Neural progenitor cell (in vitro differentiated cells): ENCODE data around the gene NFIX. TPM values are rescaled to one million over a fixed set of nuclear protein-coding genes. Genes with fewer than 3 reads are reported as not detected.
A peak's percentile ranks its signal among the peaks of the same experiment; 100 is the strongest.

Experiments
- DNase-seq: peaks from one replicate; pipeline ENCODE4 v3.0.0-alpha.2; 2016; ENCODE audit warnings: low spot score
- H2AFZ ChIP-seq: fragments of 200-600 bp; sonication (generic); replicated peaks from 2 replicates; pipeline ENCODE4 v1.6.1; 2016; ENCODE audit warnings: antibody characterized with exemption
- H3F3A ChIP-seq: fragments of 200-600 bp; sonication (generic); 2 replicates; pipeline ENCODE4 v1.6.1; 2016; ENCODE audit warnings: antibody characterized with exemption, low read depth
- H3K27ac ChIP-seq: fragments of 200-600 bp; sonication (generic); 2 replicates; pipeline ENCODE4 v1.5.1; 2016; ENCODE audit warnings: mild to moderate bottlenecking
- H3K27me3 ChIP-seq: fragments of 200-600 bp; sonication (generic); 2 replicates; pipeline ENCODE4 v1.6.1; 2016; ENCODE audit warnings: mild to moderate bottlenecking, moderate library complexity
- H3K36me3 ChIP-seq: fragments of 200-600 bp; sonication (generic); 2 replicates; pipeline ENCODE4 v1.5.1; 2016
- H3K4me1 ChIP-seq: fragments of 200-600 bp; sonication (generic); 2 replicates; pipeline ENCODE4 v1.6.1; 2016; ENCODE audit warnings: mixed run types
- H3K4me2 ChIP-seq: fragments of 200-600 bp; sonication (generic); 2 replicates; pipeline ENCODE4 v1.6.1; 2016
- H3K4me3 ChIP-seq: fragments of 200-600 bp; sonication (generic); 2 replicates; pipeline ENCODE4 v1.5.1; 2016
- H3K79me2 ChIP-seq: fragments of 200-600 bp; sonication (generic); 2 replicates; pipeline ENCODE4 v1.6.1; 2016; ENCODE audit warnings: low read depth
- H3K9ac ChIP-seq: fragments of 200-600 bp; sonication (generic); 2 replicates; pipeline ENCODE4 v1.6.1; 2016
- H3K9me3 ChIP-seq: fragments of 200-600 bp; sonication (generic); 2 replicates; pipeline ENCODE4 v1.5.1; 2016; ENCODE audit warnings: low read depth
- H4K20me1 ChIP-seq: fragments of 200-600 bp; sonication (generic); 2 replicates; pipeline ENCODE4 v1.6.1; 2016; ENCODE audit warnings: low read depth
- H3K27ac Mint-ChIP-seq: 3 replicates; pipeline ENCODE4 v1.8.0; 2021; ENCODE audit warnings: mixed read lengths
- H3K27me3 Mint-ChIP-seq: 2 replicates; pipeline ENCODE4 v1.8.0; 2022; ENCODE audit warnings: low read depth, mild to moderate bottlenecking, inconsistent platforms, moderate library complexity, mixed read lengths; ENCODE audit not compliant: insufficient read depth
- H3K36me3 Mint-ChIP-seq: 3 replicates; pipeline ENCODE4 v1.8.0; 2021; ENCODE audit warnings: mixed read lengths
- H3K4me1 Mint-ChIP-seq: 3 replicates; pipeline ENCODE4 v1.8.0; 2021; ENCODE audit warnings: mixed read lengths
- H3K4me3 Mint-ChIP-seq: 3 replicates; pipeline ENCODE4 v1.8.0; 2021; ENCODE audit warnings: mild to moderate bottlenecking, moderate library complexity, mixed read lengths
- H3K9me3 Mint-ChIP-seq: 3 replicates; pipeline ENCODE4 v1.8.0; 2020; ENCODE audit warnings: mixed read lengths
- CTCF ChIP-seq: fragments of 200-600 bp; sonication (generic); IDR thresholded peaks from 2 replicates; pipeline ENCODE4 v1.5.1; 2017; ENCODE audit warnings: antibody characterized with exemption, mild to moderate bottlenecking
- EZH2 ChIP-seq: fragments of 200-600 bp; sonication (generic); IDR thresholded peaks from 2 replicates; pipeline ENCODE4 v1.6.1; 2017; ENCODE audit warnings: antibody characterized with exemption, mild to moderate bottlenecking, moderate library complexity
- EZH2phosphoT487 ChIP-seq: fragments of 200-600 bp; sonication (generic); IDR thresholded peaks from 2 replicates; pipeline ENCODE4 v1.6.1; 2017; ENCODE audit warnings: antibody characterized with exemption
- total RNA-seq: library from RNA; depleted of rRNA; stranded (reverse); fragments of >200 nt; gene quantifications from 2 replicates; pipeline ENCODE4 v1.2.3, GENCODE V29; 2015; ENCODE audit warnings: low replicate concordance

Gene NFIX
- total RNA-seq, 1 donor from 2014 or later, result 0.06 TPM

GRCh38 chr19:13070425-13071140, 75.3 kb downstream of the NFIX start:
- H3K4me2 ChIP-seq, result no peak overlapping the region
- H4K20me1 ChIP-seq, result no peaks in the 10 kb centered on the region

GRCh38 chr19:13071444-13072187, 76.3 kb downstream of the NFIX start:
- Histone ChIP-seq H3K36me3 (no peaks in the 10 kb centered on the region), H4K20me1 (no peaks in the 10 kb centered on the region), H3K4me2 (no peak overlapping the region), H3F3A (no peaks in the 10 kb centered on the region), H3K79me2 (no peaks in the 10 kb centered on the region), H3K9ac (no peak overlapping the region), H3K27me3 (peaks cover 22% of the 10 kb centered on the region), H3K4me3 (no peak overlapping the region), H3K4me1 (peaks cover 13% of the 10 kb centered on the region), H2AFZ (no peak overlapping the region), H3K27ac (no peak overlapping the region), H3K9me3 (no peaks in the 10 kb centered on the region)
- H3K36me3 Mint-ChIP-seq, result no peaks in the 10 kb centered on the region
- TF ChIP-seq EZH2phosphoT487, result no peak
- no peak for TF ChIP-seq CTCF
- no peak for TF ChIP-seq EZH2
- H3K27ac Mint-ChIP-seq, result no peak overlapping the region
- H3K4me1 Mint-ChIP-seq, result peaks cover 6% of the 10 kb centered on the region
- no peak overlapping the region for H3K4me3 Mint-ChIP-seq
- DNase-seq, result no peak
- peaks cover 43% of the 10 kb centered on the region for H3K27me3 Mint-ChIP-seq
- H3K9me3 Mint-ChIP-seq, result no peaks in the 10 kb centered on the region

More at GRCh38 chr19:13070425-13071140, 75.3 kb downstream of the NFIX start:
- Histone ChIP-seq H3K27ac (no peak overlapping the region), H3K79me2 (no peaks in the 10 kb centered on the region), H3K9ac (no peak overlapping the region), H3K36me3 (no peaks in the 10 kb centered on the region), H2AFZ (peak overlapping the region; percentile 65), H3K9me3 (no peaks in the 10 kb centered on the region), H3K27me3 (peaks cover 16% of the 10 kb centered on the region), H3K4me3 (no peak overlapping the region), H3K4me1 (peaks cover 12% of the 10 kb centered on the region), H3F3A (no peaks in the 10 kb centered on the region)
- no peak for DNase-seq
- Mint-ChIP-seq H3K9me3 (no peaks in the 10 kb centered on the region), H3K4me1 (peaks cover 6% of the 10 kb centered on the region), H3K27ac (no peak overlapping the region), H3K4me3 (no peak overlapping the region), H3K27me3 (peaks cover 40% of the 10 kb centered on the region), H3K36me3 (no peaks in the 10 kb centered on the region)
- no peak for TF ChIP-seq CTCF
- TF ChIP-seq EZH2phosphoT487, result no peak
- no peak for TF ChIP-seq EZH2

- no peak for DNase-seq
- Histone ChIP-seq H3F3A (no peaks in the 10 kb centered on the region), H3K79me2 (no peaks in the 10 kb centered on the region), H3K36me3 (no peaks in the 10 kb centered on the region), H3K9ac (no peak overlapping the region), H2AFZ (no peak overlapping the region), H3K4me1 (peaks cover 21% of the 10 kb centered on the region), H3K27ac (no peak overlapping the region), H3K9me3 (no peaks in the 10 kb centered on the region), H3K27me3 (peaks cover 22% of the 10 kb centered on the region), H3K4me3 (no peak overlapping the region), H4K20me1 (no peaks in the 10 kb centered on the region), H3K4me2 (no peak overlapping the region)
- no peaks in the 10 kb centered on the region for H3K9me3 Mint-ChIP-seq
- peaks cover 43% of the 10 kb centered on the region for H3K27me3 Mint-ChIP-seq
- no peak overlapping the region for H3K27ac Mint-ChIP-seq
- TF ChIP-seq CTCF, result no peak
- TF ChIP-seq EZH2phosphoT487, result no peak
- TF ChIP-seq EZH2, result no peak
- no peak overlapping the region for H3K4me3 Mint-ChIP-seq
- peaks cover 9% of the 10 kb centered on the region for H3K4me1 Mint-ChIP-seq
- H3K36me3 Mint-ChIP-seq, result no peaks in the 10 kb centered on the region
These were observed 77.1 kb downstream of the NFIX start for GRCh38 chr19:13072188-13072908.
